HepG2 (cell line): Measurements from ENCODE around the gene CNBD2. TPM values are rescaled to one million over a fixed set of nuclear protein-coding genes. Genes with fewer than 3 reads are reported as not detected.

Experiments
- ATAC-seq: fragments of 200-7000 bp; cut with Tn5 transposase; 3 replicates; pipeline ENCODE4 v1.9.1; 2020; ENCODE audit warnings: mild to moderate bottlenecking, moderate library complexity
- BruUV-seq: library from RNA; stranded (reverse); fragments of 400-500 nt; replicated peaks from 2 replicates; lab custom pipeline; 2021; lab: Mats Ljungman, UMichigan
- CTCF ChIA-PET: fragments of 300-600 bp; formaldehyde crosslinking; extraction: SDS; loops from one replicate; lab custom pipeline; 2021; ENCODE audit warnings: low total read pairs, inconsistent platforms, low intra/inter-chr PET ratio; lab: Yijun Ruan, JAX
- POLR2A ChIA-PET: fragments of 350-600 bp; sonication (Branson Sonifier 250); formaldehyde crosslinking; loops from one replicate; lab custom pipeline; 2020; ENCODE audit warnings: antibody characterized with exemption, inconsistent platforms; lab: Yijun Ruan, JAX
- DNase-seq: peaks from one replicate; pipeline ENCODE4 v3.0.0-alpha.2; 2015; ENCODE audit warnings: low spot score
- FAIRE-seq: peaks from 3 replicates; lab custom pipeline; 2011; peaks lifted over from hg19 to GRCh38; lab: Jason Lieb, UNC
- H2AFZ ChIP-seq: one replicate; pipeline ENCODE4 v1.6.1; 2011; ENCODE audit warnings: low read length, inconsistent platforms
- H3K27ac ChIP-seq: fragments of 300-600 bp; 3 replicates; pipeline ENCODE4 v1.8.0; 2011; ENCODE audit warnings: mixed run types, mild to moderate bottlenecking, mixed read lengths, low read length, inconsistent platforms; ENCODE audit not compliant: insufficient read depth; ENCODE audit errors: extremely low read length
- H3K27me3 ChIP-seq, 2 experiments: fragments of 200-600 bp in 1 of 2; 2 replicates in 1 of 2; 3 replicates in 1 of 2; pipeline versions ENCODE4 v1.6.0 to v1.8.0; 2011; ENCODE audit warnings: low read length in 2 of 2, mild to moderate bottlenecking in 2 of 2, moderate library complexity in 2 of 2, inconsistent platforms in 1 of 2; ENCODE audit not compliant: insufficient read depth in 2 of 2, control insufficient read depth in 1 of 2
- H3K36me3 ChIP-seq, 2 experiments: fragments of 200-600 bp in 1 of 2; replicated peaks in 1 of 2; 2 replicates in 1 of 2; 3 replicates in 1 of 2; pipeline versions ENCODE4 v1.5.1 to v1.8.0; 2011; ENCODE audit warnings: low read length in 2 of 2, inconsistent platforms in 1 of 2; ENCODE audit not compliant: insufficient read depth in 2 of 2, control insufficient read depth in 1 of 2
- H3K4me1 ChIP-seq: 2 replicates; pipeline ENCODE4 v1.5.1; 2012; ENCODE audit warnings: low read length, inconsistent platforms; ENCODE audit not compliant: insufficient read depth
- H3K4me2 ChIP-seq: 2 replicates; pipeline ENCODE4 v1.6.0; 2011; ENCODE audit warnings: low read depth, low read length, inconsistent platforms
- H3K4me3 ChIP-seq, 3 experiments: fragments of 200-600 bp in 1 of 3; sonication (generic), shearing (Covaris generic) in 1 of 3; replicated peaks in 1 of 3; 2 replicates each; pipeline ENCODE4 v1.5.1; 2011 to 2016; ENCODE audit warnings: low read length in 3 of 3, inconsistent platforms in 2 of 3, low read depth in 2 of 3, mild to moderate bottlenecking in 2 of 3, control low read depth in 1 of 3, mixed read lengths in 1 of 3; ENCODE audit not compliant: insufficient read depth in 1 of 3
- H3K79me2 ChIP-seq: one replicate; pipeline ENCODE4 v1.6.1; 2011; ENCODE audit warnings: low read length, inconsistent platforms; ENCODE audit not compliant: insufficient read depth
- H3K9ac ChIP-seq: 2 replicates; pipeline ENCODE4 v1.6.0; 2011; ENCODE audit warnings: mild to moderate bottlenecking, low read depth, low read length, inconsistent platforms; ENCODE audit not compliant: insufficient read depth
- H3K9me3 ChIP-seq: 2 replicates; pipeline ENCODE4 v1.5.1; 2012; ENCODE audit warnings: mild to moderate bottlenecking, low read length
- H4K20me1 ChIP-seq: 2 replicates; pipeline ENCODE4 v1.6.0; 2011; ENCODE audit warnings: inconsistent platforms, mild to moderate bottlenecking, low read length, moderate library complexity; ENCODE audit not compliant: insufficient read depth
- CHCHD3 ChIP-seq: sonication (generic); formaldehyde crosslinking; IDR thresholded peaks from 2 replicates; pipeline ENCODE4 v1.8.0; 2022; ENCODE audit warnings: mild to moderate bottlenecking, missing genetic modification reagents, moderate library complexity
- MAZ ChIP-seq, 2 experiments: sonication (generic) in 1 of 2; formaldehyde crosslinking in 1 of 2; IDR thresholded peaks; 2 replicates each; pipeline versions ENCODE4 v1.5.0 to v1.6.1; 2012 to 2020; ENCODE audit warnings: low read depth in 2 of 2, mild to moderate bottlenecking in 2 of 2, borderline replicate concordance in 1 of 2, improper control_type of control experiment in 1 of 2, low read length in 1 of 2, missing genetic modification reagents in 1 of 2, moderate library complexity in 1 of 2
- MTF2 ChIP-seq: sonication (generic); formaldehyde crosslinking; IDR thresholded peaks from 2 replicates; pipeline ENCODE4 v1.5.0; 2020; ENCODE audit warnings: missing genetic modification reagents, borderline replicate concordance
- NCOR1 ChIP-seq: fragments of 200-600 bp; sonication (generic); IDR thresholded peaks from 2 replicates; pipeline ENCODE4 v1.7.0; 2017; ENCODE audit warnings: antibody characterized with exemption, low read length, borderline replicate concordance
- NR3C1 ChIP-seq: sonication (generic); formaldehyde crosslinking; IDR thresholded peaks from 2 replicates; pipeline ENCODE4 v1.4.0; 2020; ENCODE audit warnings: missing genetic modification reagents
- POGZ ChIP-seq: sonication (generic); formaldehyde crosslinking; IDR thresholded peaks from 2 replicates; pipeline ENCODE4 v1.4.0; 2020; ENCODE audit warnings: mild to moderate bottlenecking, missing genetic modification reagents
- SKI ChIP-seq: fragments of 450-650 bp; IDR thresholded peaks from one replicate; pipeline ENCODE4 v1.6.1; 2018; ENCODE audit warnings: mild to moderate bottlenecking; ENCODE audit not compliant: partially characterized antibody
- THYN1 ChIP-seq: sonication (generic); formaldehyde crosslinking; IDR thresholded peaks from 2 replicates; pipeline ENCODE4 v1.8.1; 2023; ENCODE audit warnings: low read depth, mild to moderate bottlenecking, moderate library complexity, missing genetic modification reagents, borderline replicate concordance
- ZNF205 ChIP-seq: IDR thresholded peaks from 2 replicates; pipeline ENCODE4 v1.6.1; 2018; ENCODE audit warnings: missing biosample characterization, missing genetic modification reagents
- ZNF367 ChIP-seq: sonication (generic); formaldehyde crosslinking; IDR thresholded peaks from 2 replicates; pipeline ENCODE4 v1.4.0; 2020; ENCODE audit warnings: missing genetic modification reagents, borderline replicate concordance
- ZNF446 ChIP-seq: sonication (generic); formaldehyde crosslinking; IDR thresholded peaks from 2 replicates; pipeline ENCODE4 v1.5.0; 2020; ENCODE audit warnings: mild to moderate bottlenecking, missing genetic modification reagents
- ZNF564 ChIP-seq: sonication (generic); formaldehyde crosslinking; IDR thresholded peaks from 2 replicates; pipeline ENCODE4 v1.8.1; 2023; ENCODE audit warnings: mild to moderate bottlenecking, missing genetic modification reagents
- ZNF572 ChIP-seq: sonication (generic); formaldehyde crosslinking; IDR thresholded peaks from 2 replicates; pipeline ENCODE4 v1.5.1; 2020; ENCODE audit warnings: mild to moderate bottlenecking, missing genetic modification reagents
- ZNF598 ChIP-seq: sonication (generic); formaldehyde crosslinking; IDR thresholded peaks from 2 replicates; pipeline ENCODE4 v1.5.1; 2020; ENCODE audit warnings: mild to moderate bottlenecking, missing genetic modification reagents, borderline replicate concordance
- WGBS: methylation state at CpG from one replicate; pipeline ENCODE4 v1.1.6; 2017; ENCODE audit warnings: low lambda C conversion rate; 5-methylcytosine and 5-hydroxymethylcytosine counted together
- in situ Hi-C: cut with HindIII; loops from 2 replicates; pipeline ENCODE4 v1.10.0; 2017; ENCODE audit warnings: low pct_unique_long_range_greater_than_20kb; ENCODE audit not compliant: extremely low pct_ligation_motif_present
- intact Hi-C: fragments of 100-400 bp; cut with micrococcal nuclease; formaldehyde crosslinking; loops from one replicate; pipeline ENCODE4 v1.10.0; 2022; ENCODE audit not compliant: unreplicated experiment
- polyA plus RNA-seq, 8 experiments: library from polyadenylated mRNA; depleted of rRNA in 3 of 8; stranded (reverse) in 7 of 8; unstranded in 1 of 8; fragments of >200 nt; fragmentation: Illumina TruSeq in 4 of 8; extraction: Trizol in 4 of 8; gene quantifications; 2 replicates each; pipeline versions ENCODE4 v1.2.1 to v1.2.3, GENCODE V29; 2011 to 2016; ENCODE audit warnings: low read depth in 4 of 8, missing spikeins in 1 of 8, mixed read lengths in 1 of 8; ENCODE audit not compliant: insufficient read depth in 1 of 8
- total RNA-seq, 5 experiments: library from RNA; depleted of rRNA; stranded (reverse); fragments of >200 nt; fragmentation: Illumina TruSeq; extraction: Trizol; gene quantifications; 2 replicates each; pipeline ENCODE4 v1.2.3, GENCODE V29; 2016; ENCODE audit warnings: low read depth in 1 of 5
- TF ChIP-seq, protein P1 (sequence below): sonication (generic); formaldehyde crosslinking; IDR thresholded peaks from 2 replicates; pipeline ENCODE4 v1.5.1; 2020; ENCODE audit warnings: missing genetic modification reagents, mild to moderate bottlenecking, borderline replicate concordance
- TF ChIP-seq, protein P2 (sequence below): sonication (generic); formaldehyde crosslinking; IDR thresholded peaks from 2 replicates; pipeline ENCODE4 v1.8.1; 2022; ENCODE audit warnings: mild to moderate bottlenecking, missing genetic modification reagents

The CNBD2 gene
- total and polyA plus RNA-seq, 2 of the 13 experiments (the other 11 are each of a cell fraction or from before 2014, with no cell fraction given) = 12.4 to 22.8 TPM

DNA sequence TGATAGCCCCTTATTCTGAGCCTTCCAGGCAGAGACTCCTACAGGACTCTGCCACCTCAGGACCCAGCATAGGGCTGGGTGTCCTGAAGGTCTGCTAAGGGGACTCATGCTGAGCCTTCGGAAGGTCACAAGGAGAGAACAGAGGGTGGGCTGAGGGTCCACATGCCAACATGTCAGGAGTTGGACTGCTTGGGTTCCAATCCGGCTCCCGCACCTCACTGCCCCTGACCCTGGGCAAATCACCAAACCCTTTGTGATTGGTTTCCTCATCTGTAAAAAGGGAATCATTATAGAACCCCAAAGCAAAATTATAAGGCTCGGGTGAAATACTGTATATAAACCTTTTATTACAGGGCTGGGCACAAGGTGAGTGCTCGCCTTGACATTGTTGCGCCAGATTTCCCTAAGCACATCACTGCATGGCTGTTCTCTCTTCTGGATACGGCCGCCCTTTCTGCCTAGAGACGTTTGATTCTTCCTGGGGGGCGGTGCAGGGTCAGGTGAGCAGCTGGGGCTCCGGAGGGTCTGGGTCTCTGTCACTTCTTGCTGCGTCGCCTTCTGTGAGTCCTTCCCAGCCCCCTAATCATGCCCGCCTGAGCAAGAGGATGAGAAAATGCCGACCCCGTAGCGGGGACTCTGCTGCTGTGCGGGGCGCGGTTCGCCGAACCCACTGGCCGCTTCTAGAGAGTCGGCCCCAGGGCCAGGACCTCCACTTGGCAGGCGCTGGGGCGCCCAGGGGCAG lies 95.7 kb downstream of the CNBD2 start (continued):
- TF ChIP-seq, protein P1, sequence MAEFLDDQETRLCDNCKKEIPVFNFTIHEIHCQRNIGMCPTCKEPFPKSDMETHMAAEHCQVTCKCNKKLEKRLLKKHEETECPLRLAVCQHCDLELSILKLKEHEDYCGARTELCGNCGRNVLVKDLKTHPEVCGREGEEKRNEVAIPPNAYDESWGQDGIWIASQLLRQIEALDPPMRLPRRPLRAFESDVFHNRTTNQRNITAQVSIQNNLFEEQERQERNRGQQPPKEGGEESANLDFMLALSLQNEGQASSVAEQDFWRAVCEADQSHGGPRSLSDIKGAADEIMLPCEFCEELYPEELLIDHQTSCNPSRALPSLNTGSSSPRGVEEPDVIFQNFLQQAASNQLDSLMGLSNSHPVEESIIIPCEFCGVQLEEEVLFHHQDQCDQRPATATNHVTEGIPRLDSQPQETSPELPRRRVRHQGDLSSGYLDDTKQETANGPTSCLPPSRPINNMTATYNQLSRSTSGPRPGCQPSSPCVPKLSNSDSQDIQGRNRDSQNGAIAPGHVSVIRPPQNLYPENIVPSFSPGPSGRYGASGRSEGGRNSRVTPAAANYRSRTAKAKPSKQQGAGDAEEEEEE = 0 out of 2 replicates have a peak, but pooled peaks have one; percentile 15
- no peak for TF ChIP-seq POGZ (CRISPR knock-in tag)
- TF ChIP-seq, protein P2, sequence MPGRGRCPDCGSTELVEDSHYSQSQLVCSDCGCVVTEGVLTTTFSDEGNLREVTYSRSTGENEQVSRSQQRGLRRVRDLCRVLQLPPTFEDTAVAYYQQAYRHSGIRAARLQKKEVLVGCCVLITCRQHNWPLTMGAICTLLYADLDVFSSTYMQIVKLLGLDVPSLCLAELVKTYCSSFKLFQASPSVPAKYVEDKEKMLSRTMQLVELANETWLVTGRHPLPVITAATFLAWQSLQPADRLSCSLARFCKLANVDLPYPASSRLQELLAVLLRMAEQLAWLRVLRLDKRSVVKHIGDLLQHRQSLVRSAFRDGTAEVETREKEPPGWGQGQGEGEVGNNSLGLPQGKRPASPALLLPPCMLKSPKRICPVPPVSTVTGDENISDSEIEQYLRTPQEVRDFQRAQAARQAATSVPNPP = no peak
- TF ChIP-seq ZNF598 (CRISPR knock-in tag) = 0 out of 2 replicates have a peak, but pooled peaks have one; percentile 7
- no peak for TF ChIP-seq CHCHD3
- TF ChIP-seq ZNF446 (CRISPR knock-in tag) = peak; percentile 22; the same call in 1 of the 2 replicates

DNA sequence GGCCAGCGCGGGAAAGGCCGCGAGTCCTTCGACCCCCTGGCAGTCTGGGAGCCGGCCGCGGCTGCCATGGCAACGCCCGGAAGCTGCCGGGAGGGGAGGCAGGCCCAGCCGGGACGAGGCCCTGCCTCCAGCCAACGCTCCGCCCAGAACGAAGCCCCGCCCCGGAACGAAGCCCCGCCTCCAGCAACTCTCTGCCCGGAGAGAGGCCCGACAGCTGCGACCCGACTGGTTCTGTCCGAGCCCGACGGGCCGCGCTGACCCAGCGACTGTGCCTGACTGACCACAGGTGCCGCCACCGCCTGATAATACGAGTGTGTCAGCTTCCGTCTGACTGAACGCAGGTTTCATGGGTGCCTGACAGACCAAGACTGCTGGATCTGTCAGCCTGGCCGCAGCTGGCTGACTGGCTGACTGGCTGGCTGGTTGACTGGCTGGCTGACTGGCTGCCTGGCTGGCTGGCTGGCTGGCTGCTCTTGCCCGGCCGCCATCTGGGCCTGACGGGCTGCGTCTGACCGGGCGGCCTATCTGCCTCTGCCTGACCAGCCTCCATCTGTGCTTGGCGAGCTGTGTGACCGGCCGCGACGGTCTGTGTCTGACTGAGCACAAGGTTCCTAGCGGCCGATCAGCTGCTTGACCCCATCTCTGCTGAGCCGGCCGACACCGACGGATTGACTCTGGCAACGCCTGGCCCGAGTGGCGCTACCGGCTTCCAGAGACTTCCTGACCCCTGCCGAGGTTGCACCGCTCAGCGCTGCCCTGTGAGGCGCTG lies 96.5 kb downstream of the CNBD2 start:
- intact Hi-C loops = no loop called here
- TF ChIP-seq NR3C1 (no peak), THYN1 (CRISPR knock-in tag) (no peak), ZNF205 (CRISPR knock-in tag) (no peak), NCOR1 (no peak), SKI (peak; percentile 96), MTF2 (CRISPR knock-in tag) (no peak; the same call in 1 of the 2 replicates), ZNF564 (CRISPR knock-in tag) (no peak), ZNF572 (CRISPR knock-in tag) (0 out of 2 replicates have a peak, but pooled peaks have one; percentile 15), MAZ (IDR thresholded peaks at IDR 0.05; ENCODE audit: borderline replicate concordance, low read depth, low read length) (0 out of 2 replicates have a peak, but pooled peaks have one; percentile 78), MAZ (CRISPR knock-in tag; IDR thresholded peaks at IDR 0.05; ENCODE audit: low read depth) (peak; percentile 78), ZNF367 (CRISPR knock-in tag) (no peak)

More for the DNA sequence above, 96.5 kb downstream of the CNBD2 start:
- H3K9me3 ChIP-seq = no peaks in the 10 kb centered on the region
- H3K36me3 ChIP-seq = no peaks in the 10 kb centered on the region
- peak overlapping the region; percentile 91 for H3K4me2 ChIP-seq
- H3K9ac ChIP-seq = peak overlapping the region; percentile 61
- DNase-seq (peak; percentile 85), ATAC-seq (peak; percentile 93), FAIRE-seq (peak; percentile 67)
- ChIA-PET POLR2A (interaction anchor here (0.7 to 2.2 kb wide), 11 partner anchors 8 to 293 kb away, joined by 3 to 13 read pairs (median 4); partner anchors contain the start of genes PHF20 and SCAND1), CTCF (no interaction called here)
- H3K4me1 ChIP-seq = peaks cover 48% of the 10 kb centered on the region
- peaks cover 0 to 4% of the 10 kb centered on the region in 2 experiments; a peak in 2 of 5 replicates for H3K27me3 ChIP-seq
- no peaks in the 10 kb centered on the region for H4K20me1 ChIP-seq
- WGBS = 15% methylated on average over 42 of the region's 61 CpGs
- no peak overlapping the region for H2AFZ ChIP-seq
- H3K27ac ChIP-seq = peak overlapping the region; percentile 9
- in situ Hi-C loops = no loop called here
- no peaks in the 10 kb centered on the region for H3K79me2 ChIP-seq
- TSS peak; percentile 91 for BruUV-seq
- H3K4me3 ChIP-seq = peak overlapping the region; percentile 59 to 83 (median 62); a peak in 5 of 6 replicates
